HepG2 (cell line): ENCODE results near the gene PFDN1. TPM values are rescaled to one million over a fixed set of nuclear protein-coding genes. Genes with fewer than 3 reads are reported as not detected.

ENCODE experiments used
- ATAC-seq: fragments of 200-7000 bp; cut with Tn5 transposase; 3 replicates; pipeline ENCODE4 v1.9.1; 2020; ENCODE audit warnings: mild to moderate bottlenecking, moderate library complexity
- BruUV-seq: library from RNA; stranded (reverse); fragments of 400-500 nt; replicated peaks from 2 replicates; lab custom pipeline; 2021; lab: Mats Ljungman, UMichigan
- CTCF ChIA-PET: fragments of 300-600 bp; formaldehyde crosslinking; extraction: SDS; loops from one replicate; lab custom pipeline; 2021; ENCODE audit warnings: low total read pairs, inconsistent platforms, low intra/inter-chr PET ratio; lab: Yijun Ruan, JAX
- POLR2A ChIA-PET: fragments of 350-600 bp; sonication (Branson Sonifier 250); formaldehyde crosslinking; loops from one replicate; lab custom pipeline; 2020; ENCODE audit warnings: antibody characterized with exemption, inconsistent platforms; lab: Yijun Ruan, JAX
- DNase-seq: peaks from one replicate; pipeline ENCODE4 v3.0.0-alpha.2; 2015; ENCODE audit warnings: low spot score
- FAIRE-seq: peaks from 3 replicates; lab custom pipeline; 2011; peaks lifted over from hg19 to GRCh38; lab: Jason Lieb, UNC
- H2AFZ ChIP-seq: one replicate; pipeline ENCODE4 v1.6.1; 2011; ENCODE audit warnings: low read length, inconsistent platforms
- H3K27ac ChIP-seq: fragments of 300-600 bp; 3 replicates; pipeline ENCODE4 v1.8.0; 2011; ENCODE audit warnings: mixed run types, mild to moderate bottlenecking, mixed read lengths, low read length, inconsistent platforms; ENCODE audit not compliant: insufficient read depth; ENCODE audit errors: extremely low read length
- H3K27me3 ChIP-seq, 2 experiments: fragments of 200-600 bp in 1 of 2; 2 replicates in 1 of 2; 3 replicates in 1 of 2; pipeline versions ENCODE4 v1.6.0 to v1.8.0; 2011; ENCODE audit warnings: low read length in 2 of 2, mild to moderate bottlenecking in 2 of 2, moderate library complexity in 2 of 2, inconsistent platforms in 1 of 2; ENCODE audit not compliant: insufficient read depth in 2 of 2, control insufficient read depth in 1 of 2
- H3K36me3 ChIP-seq, 2 experiments: fragments of 200-600 bp in 1 of 2; replicated peaks in 1 of 2; 2 replicates in 1 of 2; 3 replicates in 1 of 2; pipeline versions ENCODE4 v1.5.1 to v1.8.0; 2011; ENCODE audit warnings: low read length in 2 of 2, inconsistent platforms in 1 of 2; ENCODE audit not compliant: insufficient read depth in 2 of 2, control insufficient read depth in 1 of 2
- H3K4me1 ChIP-seq: 2 replicates; pipeline ENCODE4 v1.5.1; 2012; ENCODE audit warnings: low read length, inconsistent platforms; ENCODE audit not compliant: insufficient read depth
- H3K4me2 ChIP-seq: 2 replicates; pipeline ENCODE4 v1.6.0; 2011; ENCODE audit warnings: low read depth, low read length, inconsistent platforms
- H3K4me3 ChIP-seq, 3 experiments: fragments of 200-600 bp in 1 of 3; sonication (generic), shearing (Covaris generic) in 1 of 3; replicated peaks in 1 of 3; 2 replicates each; pipeline ENCODE4 v1.5.1; 2011 to 2016; ENCODE audit warnings: low read length in 3 of 3, inconsistent platforms in 2 of 3, low read depth in 2 of 3, mild to moderate bottlenecking in 2 of 3, control low read depth in 1 of 3, mixed read lengths in 1 of 3; ENCODE audit not compliant: insufficient read depth in 1 of 3
- H3K79me2 ChIP-seq: one replicate; pipeline ENCODE4 v1.6.1; 2011; ENCODE audit warnings: low read length, inconsistent platforms; ENCODE audit not compliant: insufficient read depth
- H3K9ac ChIP-seq: 2 replicates; pipeline ENCODE4 v1.6.0; 2011; ENCODE audit warnings: mild to moderate bottlenecking, low read depth, low read length, inconsistent platforms; ENCODE audit not compliant: insufficient read depth
- H3K9me3 ChIP-seq: 2 replicates; pipeline ENCODE4 v1.5.1; 2012; ENCODE audit warnings: mild to moderate bottlenecking, low read length
- H4K20me1 ChIP-seq: 2 replicates; pipeline ENCODE4 v1.6.0; 2011; ENCODE audit warnings: inconsistent platforms, mild to moderate bottlenecking, low read length, moderate library complexity; ENCODE audit not compliant: insufficient read depth
- MXI1 ChIP-seq: IDR thresholded peaks from 3 replicates; pipeline ENCODE4 v1.6.1; 2012; ENCODE audit warnings: low read depth, low read length, inconsistent platforms, borderline replicate concordance
- NAIF1 ChIP-seq: sonication (generic); formaldehyde crosslinking; IDR thresholded peaks from 2 replicates; pipeline ENCODE4 v1.5.0; 2020; ENCODE audit warnings: mild to moderate bottlenecking, missing genetic modification reagents, borderline replicate concordance
- TEAD3 ChIP-seq: optimal IDR thresholded peaks from 2 replicates; pipeline ENCODE3; 2016; ENCODE audit warnings: borderline replicate concordance
- ZNF20 ChIP-seq: sonication (generic); formaldehyde crosslinking; IDR thresholded peaks from 2 replicates; pipeline ENCODE4 v1.4.0; 2020; ENCODE audit warnings: mild to moderate bottlenecking, moderate library complexity, missing genetic modification reagents
- ZNF260 ChIP-seq: sonication (generic); formaldehyde crosslinking; IDR thresholded peaks from 2 replicates; pipeline ENCODE4 v1.4.0; 2020; ENCODE audit warnings: missing genetic modification reagents, low read depth, mild to moderate bottlenecking, borderline replicate concordance
- ZNF816 ChIP-seq: sonication (generic); formaldehyde crosslinking; IDR thresholded peaks from 2 replicates; pipeline ENCODE4 v1.8.0; 2022; ENCODE audit warnings: missing genetic modification reagents, mild to moderate bottlenecking, borderline replicate concordance
- WGBS: methylation state at CpG from one replicate; pipeline ENCODE4 v1.1.6; 2017; ENCODE audit warnings: low lambda C conversion rate; 5-methylcytosine and 5-hydroxymethylcytosine counted together
- in situ Hi-C: cut with HindIII; loops from 2 replicates; pipeline ENCODE4 v1.10.0; 2017; ENCODE audit warnings: low pct_unique_long_range_greater_than_20kb; ENCODE audit not compliant: extremely low pct_ligation_motif_present
- intact Hi-C: fragments of 100-400 bp; cut with micrococcal nuclease; formaldehyde crosslinking; loops from one replicate; pipeline ENCODE4 v1.10.0; 2022; ENCODE audit not compliant: unreplicated experiment
- polyA plus RNA-seq, 8 experiments: library from polyadenylated mRNA; depleted of rRNA in 3 of 8; stranded (reverse) in 7 of 8; unstranded in 1 of 8; fragments of >200 nt; fragmentation: Illumina TruSeq in 4 of 8; extraction: Trizol in 4 of 8; gene quantifications; 2 replicates each; pipeline versions ENCODE4 v1.2.1 to v1.2.3, GENCODE V29; 2011 to 2016; ENCODE audit warnings: low read depth in 4 of 8, missing spikeins in 1 of 8, mixed read lengths in 1 of 8; ENCODE audit not compliant: insufficient read depth in 1 of 8
- total RNA-seq, 5 experiments: library from RNA; depleted of rRNA; stranded (reverse); fragments of >200 nt; fragmentation: Illumina TruSeq; extraction: Trizol; gene quantifications; 2 replicates each; pipeline ENCODE4 v1.2.3, GENCODE V29; 2016; ENCODE audit warnings: low read depth in 1 of 5
- TF ChIP-seq, protein P1 (sequence below): sonication (generic); formaldehyde crosslinking; IDR thresholded peaks from 2 replicates; pipeline ENCODE4 v1.5.1; 2020; ENCODE audit warnings: mild to moderate bottlenecking, missing genetic modification reagents, moderate library complexity
- TF ChIP-seq, protein P2 (sequence below), 2 experiments: sonication (generic) in 1 of 2; formaldehyde crosslinking in 1 of 2; IDR thresholded peaks; 2 replicates each; pipeline versions ENCODE4 v1.4.0 to v1.6.1; 2018 to 2020; ENCODE audit warnings: missing genetic modification reagents in 2 of 2, borderline replicate concordance in 1 of 2, low read depth in 1 of 2, mild to moderate bottlenecking in 1 of 2, missing biosample characterization in 1 of 2
- TF ChIP-seq, protein P3 (sequence below): sonication (generic); formaldehyde crosslinking; IDR thresholded peaks from 2 replicates; pipeline ENCODE4 v1.8.0; 2022; ENCODE audit warnings: missing genetic modification reagents, mild to moderate bottlenecking, moderate library complexity, borderline replicate concordance
- TF ChIP-seq, protein P4 (sequence below): sonication (generic); formaldehyde crosslinking; IDR thresholded peaks from 2 replicates; pipeline ENCODE4 v1.4.0; 2020; ENCODE audit warnings: missing genetic modification reagents

The PFDN1 gene
- total and polyA plus RNA-seq, 2 of the 13 experiments (the other 11 are each of a cell fraction or from before 2014, with no cell fraction given), result 67.2 to 70.8 TPM

DNA sequence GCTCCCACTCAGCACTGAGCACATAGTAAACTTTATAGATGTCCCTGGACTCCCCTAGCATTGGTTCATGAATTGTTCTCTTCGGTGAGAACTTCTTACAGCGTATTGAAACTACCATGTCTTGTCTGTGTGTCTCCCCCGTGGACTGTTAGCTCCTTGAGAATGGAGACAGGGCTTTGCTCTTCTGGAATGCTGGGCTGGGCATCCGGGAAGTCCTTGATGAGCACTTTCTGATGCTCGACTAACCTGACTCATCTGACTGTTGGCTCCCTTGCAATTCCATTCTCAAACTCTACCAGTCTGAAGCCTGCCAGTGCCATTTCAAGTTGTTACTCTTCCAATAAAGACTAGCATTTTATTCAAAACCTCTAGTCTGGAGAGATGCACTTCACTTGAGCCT, 15.0 kb upstream of the PFDN1 start (continued):
- TF ChIP-seq, protein P1, sequence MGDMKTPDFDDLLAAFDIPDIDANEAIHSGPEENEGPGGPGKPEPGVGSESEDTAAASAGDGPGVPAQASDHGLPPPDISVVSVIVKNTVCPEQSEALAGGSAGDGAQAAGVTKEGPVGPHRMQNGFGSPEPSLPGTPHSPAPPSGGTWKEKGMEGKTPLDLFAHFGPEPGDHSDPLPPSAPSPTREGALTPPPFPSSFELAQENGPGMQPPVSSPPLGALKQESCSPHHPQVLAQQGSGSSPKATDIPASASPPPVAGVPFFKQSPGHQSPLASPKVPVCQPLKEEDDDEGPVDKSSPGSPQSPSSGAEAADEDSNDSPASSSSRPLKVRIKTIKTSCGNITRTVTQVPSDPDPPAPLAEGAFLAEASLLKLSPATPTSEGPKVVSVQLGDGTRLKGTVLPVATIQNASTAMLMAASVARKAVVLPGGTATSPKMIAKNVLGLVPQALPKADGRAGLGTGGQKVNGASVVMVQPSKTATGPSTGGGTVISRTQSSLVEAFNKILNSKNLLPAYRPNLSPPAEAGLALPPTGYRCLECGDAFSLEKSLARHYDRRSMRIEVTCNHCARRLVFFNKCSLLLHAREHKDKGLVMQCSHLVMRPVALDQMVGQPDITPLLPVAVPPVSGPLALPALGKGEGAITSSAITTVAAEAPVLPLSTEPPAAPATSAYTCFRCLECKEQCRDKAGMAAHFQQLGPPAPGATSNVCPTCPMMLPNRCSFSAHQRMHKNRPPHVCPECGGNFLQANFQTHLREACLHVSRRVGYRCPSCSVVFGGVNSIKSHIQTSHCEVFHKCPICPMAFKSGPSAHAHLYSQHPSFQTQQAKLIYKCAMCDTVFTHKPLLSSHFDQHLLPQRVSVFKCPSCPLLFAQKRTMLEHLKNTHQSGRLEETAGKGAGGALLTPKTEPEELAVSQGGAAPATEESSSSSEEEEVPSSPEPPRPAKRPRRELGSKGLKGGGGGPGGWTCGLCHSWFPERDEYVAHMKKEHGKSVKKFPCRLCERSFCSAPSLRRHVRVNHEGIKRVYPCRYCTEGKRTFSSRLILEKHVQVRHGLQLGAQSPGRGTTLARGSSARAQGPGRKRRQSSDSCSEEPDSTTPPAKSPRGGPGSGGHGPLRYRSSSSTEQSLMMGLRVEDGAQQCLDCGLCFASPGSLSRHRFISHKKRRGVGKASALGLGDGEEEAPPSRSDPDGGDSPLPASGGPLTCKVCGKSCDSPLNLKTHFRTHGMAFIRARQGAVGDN, result no peak
- TF ChIP-seq, all 625 proteins: peak for 0

DNA sequence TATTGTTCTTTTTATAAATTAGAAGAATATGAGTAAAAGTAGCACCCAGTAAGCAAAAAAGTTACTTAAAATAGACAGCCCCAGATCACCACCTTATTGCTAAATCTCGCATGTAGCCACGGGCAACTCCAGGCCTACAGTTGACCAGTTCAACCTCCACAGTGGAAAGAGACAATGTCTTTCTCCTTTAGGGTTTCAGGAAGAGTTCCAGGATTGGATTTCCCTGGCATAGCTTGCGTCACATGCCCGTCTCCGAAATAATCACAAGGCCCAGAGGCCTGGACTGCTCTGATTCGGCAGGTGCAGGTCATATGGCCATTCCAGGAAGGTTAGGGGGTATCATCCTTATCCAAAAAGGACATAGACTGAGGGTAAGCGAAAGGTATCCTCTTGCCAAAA, 9.9 kb upstream of the PFDN1 start:
- Histone ChIP-seq H3K79me2 (no peaks in the 10 kb centered on the region), H3K9ac (no peak overlapping the region), H3K4me3 (no peak overlapping the region), H3K36me3 (no peaks in the 10 kb centered on the region), H3K27me3 (no peaks in the 10 kb centered on the region; a peak in 2 of 5 replicates), H3K4me2 (no peak overlapping the region), H3K27ac (no peak overlapping the region), H2AFZ (no peak overlapping the region), H3K9me3 (no peaks in the 10 kb centered on the region), H3K4me1 (peaks cover 29% of the 10 kb centered on the region), H4K20me1 (no peaks in the 10 kb centered on the region)
- no peak for DNase-seq
- intact Hi-C loops (no loop called here), in situ Hi-C loops (no loop called here)
- BruUV-seq, result no TSS peak
- TF ChIP-seq MXI1, result no peak
- no peak for TF ChIP-seq ZNF816 (CRISPR knock-in tag)
- TF ChIP-seq, protein P2, sequence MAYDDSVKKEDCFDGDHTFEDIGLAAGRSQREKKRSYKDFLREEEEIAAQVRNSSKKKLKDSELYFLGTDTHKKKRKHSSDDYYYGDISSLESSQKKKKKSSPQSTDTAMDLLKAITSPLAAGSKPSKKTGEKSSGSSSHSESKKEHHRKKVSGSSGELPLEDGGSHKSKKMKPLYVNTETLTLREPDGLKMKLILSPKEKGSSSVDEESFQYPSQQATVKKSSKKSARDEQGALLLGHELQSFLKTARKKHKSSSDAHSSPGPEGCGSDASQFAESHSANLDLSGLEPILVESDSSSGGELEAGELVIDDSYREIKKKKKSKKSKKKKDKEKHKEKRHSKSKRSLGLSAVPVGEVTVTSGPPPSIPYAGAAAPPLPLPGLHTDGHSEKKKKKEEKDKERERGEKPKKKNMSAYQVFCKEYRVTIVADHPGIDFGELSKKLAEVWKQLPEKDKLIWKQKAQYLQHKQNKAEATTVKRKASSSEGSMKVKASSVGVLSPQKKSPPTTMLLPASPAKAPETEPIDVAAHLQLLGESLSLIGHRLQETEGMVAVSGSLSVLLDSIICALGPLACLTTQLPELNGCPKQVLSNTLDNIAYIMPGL (CRISPR knock-in tag; IDR thresholded peaks at IDR 0.05; ENCODE audit: borderline replicate concordance in 1 of 2, low read depth in 1 of 2), result no peak
- no peak for TF ChIP-seq NAIF1 (CRISPR knock-in tag)
- no peak for TF ChIP-seq ZNF260 (CRISPR knock-in tag)
- TF ChIP-seq, protein P3, sequence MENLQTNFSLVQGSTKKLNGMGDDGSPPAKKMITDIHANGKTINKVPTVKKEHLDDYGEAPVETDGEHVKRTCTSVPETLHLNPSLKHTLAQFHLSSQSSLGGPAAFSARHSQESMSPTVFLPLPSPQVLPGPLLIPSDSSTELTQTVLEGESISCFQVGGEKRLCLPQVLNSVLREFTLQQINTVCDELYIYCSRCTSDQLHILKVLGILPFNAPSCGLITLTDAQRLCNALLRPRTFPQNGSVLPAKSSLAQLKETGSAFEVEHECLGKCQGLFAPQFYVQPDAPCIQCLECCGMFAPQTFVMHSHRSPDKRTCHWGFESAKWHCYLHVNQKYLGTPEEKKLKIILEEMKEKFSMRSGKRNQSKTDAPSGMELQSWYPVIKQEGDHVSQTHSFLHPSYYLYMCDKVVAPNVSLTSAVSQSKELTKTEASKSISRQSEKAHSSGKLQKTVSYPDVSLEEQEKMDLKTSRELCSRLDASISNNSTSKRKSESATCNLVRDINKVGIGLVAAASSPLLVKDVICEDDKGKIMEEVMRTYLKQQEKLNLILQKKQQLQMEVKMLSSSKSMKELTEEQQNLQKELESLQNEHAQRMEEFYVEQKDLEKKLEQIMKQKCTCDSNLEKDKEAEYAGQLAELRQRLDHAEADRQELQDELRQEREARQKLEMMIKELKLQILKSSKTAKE (CRISPR knock-in tag), result no peak
- no peak for TF ChIP-seq ZNF20 (CRISPR knock-in tag)
- no peak for TF ChIP-seq TEAD3
- TF ChIP-seq, protein P4, sequence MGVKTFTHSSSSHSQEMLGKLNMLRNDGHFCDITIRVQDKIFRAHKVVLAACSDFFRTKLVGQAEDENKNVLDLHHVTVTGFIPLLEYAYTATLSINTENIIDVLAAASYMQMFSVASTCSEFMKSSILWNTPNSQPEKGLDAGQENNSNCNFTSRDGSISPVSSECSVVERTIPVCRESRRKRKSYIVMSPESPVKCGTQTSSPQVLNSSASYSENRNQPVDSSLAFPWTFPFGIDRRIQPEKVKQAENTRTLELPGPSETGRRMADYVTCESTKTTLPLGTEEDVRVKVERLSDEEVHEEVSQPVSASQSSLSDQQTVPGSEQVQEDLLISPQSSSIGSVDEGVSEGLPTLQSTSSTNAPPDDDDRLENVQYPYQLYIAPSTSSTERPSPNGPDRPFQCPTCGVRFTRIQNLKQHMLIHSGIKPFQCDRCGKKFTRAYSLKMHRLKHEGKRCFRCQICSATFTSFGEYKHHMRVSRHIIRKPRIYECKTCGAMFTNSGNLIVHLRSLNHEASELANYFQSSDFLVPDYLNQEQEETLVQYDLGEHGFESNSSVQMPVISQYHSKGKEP (CRISPR knock-in tag), result no peak
- no peak for ATAC-seq
- 48% methylated on average over 7 of the region's 7 CpGs for WGBS
- POLR2A ChIA-PET, result no interaction called here
- FAIRE-seq, result no peak
- CTCF ChIA-PET, result no interaction called here
